HG03280 (cell line): ENCODE measurements around the gene MVK.
A peak's percentile ranks its signal among the peaks of the same experiment; 100 is the strongest.

Experiments used
- ATAC-seq: cut with Tn5 transposase; IDR thresholded peaks from one replicate; pipeline ENCODE4 v1.9.1; 2021; ENCODE audit warnings: mild to moderate bottlenecking, moderate library complexity; ENCODE audit not compliant: unreplicated experiment

MVK gene

GRCh38 chr12:109573029-109573913 is at the start of gene MVK, which contains the start of gene MMAB:
MVK (plus strand) TSS chr12:109573794; CDS start chr12:109574823, 1,029 bp downstream.
MMAB (minus strand) TSS chr12:109573504; CDS start chr12:109573480, 24 bp downstream.
- ATAC-seq = peak; percentile 94

DNA sequence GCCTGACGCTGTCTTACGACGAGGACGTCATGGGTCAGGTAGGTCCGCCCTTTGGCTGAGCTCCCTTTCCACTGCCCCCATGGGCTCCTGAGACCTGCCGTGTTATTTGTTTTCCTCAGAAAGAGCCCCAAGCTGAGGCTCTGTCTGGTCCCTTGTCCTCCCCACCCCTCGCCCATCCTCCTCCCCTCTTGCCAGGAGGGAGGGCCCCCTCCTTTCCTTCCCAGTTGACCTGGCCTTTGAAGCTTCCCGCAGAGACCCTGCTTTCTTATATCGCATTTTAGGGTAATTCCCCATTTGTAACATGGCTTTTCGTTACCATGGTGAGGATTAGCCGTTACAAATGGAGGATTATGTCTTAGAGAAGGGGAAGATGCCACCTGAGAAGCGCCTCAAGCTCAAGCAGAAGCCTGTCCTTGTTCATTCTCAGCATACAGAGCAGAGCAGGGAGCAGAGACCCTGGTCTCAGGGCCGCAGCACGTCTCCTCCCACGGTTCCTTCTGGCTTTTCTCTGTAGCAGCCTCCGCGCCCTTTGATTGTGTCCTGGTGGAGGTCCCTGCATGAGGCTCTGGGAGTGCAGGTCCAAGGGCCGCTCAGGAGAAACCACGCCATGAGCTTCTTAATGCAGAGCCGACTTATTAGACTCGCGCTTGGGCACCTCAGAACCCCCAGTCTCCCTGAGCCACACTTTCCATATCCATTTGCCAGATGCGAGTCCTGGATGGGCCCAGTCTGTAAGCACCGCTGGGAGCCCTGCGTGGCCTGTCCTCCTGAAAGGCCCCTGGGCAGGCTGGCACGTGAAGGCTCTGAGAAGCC is 48.9 kb upstream of the MVK start:
- no peak for ATAC-seq

DNA sequence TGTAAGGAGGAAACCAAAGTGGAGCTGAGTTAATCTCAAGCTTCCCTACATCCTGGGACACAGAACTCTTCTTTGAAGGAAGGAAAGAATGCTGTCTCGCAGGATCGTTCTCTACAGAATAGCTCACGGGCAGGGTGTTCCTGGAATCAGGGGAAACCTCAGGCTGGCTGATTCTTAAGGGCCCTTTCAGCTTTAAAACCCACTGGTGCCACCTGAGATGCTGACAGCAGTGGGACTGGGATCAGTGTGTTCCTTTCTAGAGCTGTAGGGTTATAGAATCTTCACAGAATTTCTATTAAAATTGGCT is 48.4 kb upstream of the MVK start:
- no peak for ATAC-seq

- ATAC-seq = no peak
Observed at GRCh38 chr12:109527489-109528123, 46.0 kb upstream of the MVK start.

DNA sequence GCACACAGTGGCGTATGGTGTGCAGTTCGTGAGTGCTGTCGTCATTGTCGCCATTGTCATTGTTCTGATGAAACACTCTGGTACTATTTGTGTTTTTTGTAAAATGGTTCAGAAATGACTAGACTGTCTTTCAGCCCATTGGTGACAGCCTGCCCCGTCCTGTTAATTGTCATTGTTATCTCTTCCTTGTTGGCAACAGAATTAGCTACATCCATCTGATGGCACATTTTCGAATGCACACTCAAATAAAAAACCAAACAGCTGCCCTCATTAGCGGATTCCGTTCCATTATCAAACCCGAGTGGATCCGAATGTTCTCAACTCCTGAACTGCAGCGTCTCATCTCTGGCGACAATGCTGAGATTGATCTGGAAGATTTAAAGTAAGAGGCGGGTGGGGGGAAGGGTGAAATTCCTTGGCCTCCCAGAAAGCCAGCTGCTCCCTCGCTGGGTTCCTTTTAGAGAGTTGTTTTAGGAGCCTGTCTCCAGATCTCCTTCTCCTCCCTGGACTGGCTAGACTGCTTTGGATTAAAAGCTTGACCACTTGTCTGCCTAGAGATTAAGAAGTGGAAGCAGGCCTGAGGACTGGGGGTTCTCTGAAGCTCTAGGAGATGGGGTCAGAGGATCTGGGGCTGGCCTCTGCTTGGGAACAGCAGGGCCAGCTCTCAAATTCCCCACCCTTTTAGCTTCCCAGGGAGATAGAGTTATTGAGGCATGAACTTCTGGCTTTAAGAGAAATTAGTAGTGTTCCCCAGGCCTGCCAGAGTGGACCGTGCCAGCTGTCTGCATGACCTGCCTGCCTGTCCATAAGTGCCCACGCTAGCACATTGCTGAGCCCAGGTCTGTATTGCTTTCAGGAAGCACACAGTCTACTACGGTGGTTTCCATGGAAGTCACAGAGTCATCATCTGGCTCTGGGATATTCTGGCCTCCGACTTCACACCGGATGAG is 43.6 kb upstream of the MVK start:
- ATAC-seq = no peak

GRCh38 chr12:109531411-109531810 is 42.2 kb upstream of the MVK start:
- no peak for ATAC-seq

DNA sequence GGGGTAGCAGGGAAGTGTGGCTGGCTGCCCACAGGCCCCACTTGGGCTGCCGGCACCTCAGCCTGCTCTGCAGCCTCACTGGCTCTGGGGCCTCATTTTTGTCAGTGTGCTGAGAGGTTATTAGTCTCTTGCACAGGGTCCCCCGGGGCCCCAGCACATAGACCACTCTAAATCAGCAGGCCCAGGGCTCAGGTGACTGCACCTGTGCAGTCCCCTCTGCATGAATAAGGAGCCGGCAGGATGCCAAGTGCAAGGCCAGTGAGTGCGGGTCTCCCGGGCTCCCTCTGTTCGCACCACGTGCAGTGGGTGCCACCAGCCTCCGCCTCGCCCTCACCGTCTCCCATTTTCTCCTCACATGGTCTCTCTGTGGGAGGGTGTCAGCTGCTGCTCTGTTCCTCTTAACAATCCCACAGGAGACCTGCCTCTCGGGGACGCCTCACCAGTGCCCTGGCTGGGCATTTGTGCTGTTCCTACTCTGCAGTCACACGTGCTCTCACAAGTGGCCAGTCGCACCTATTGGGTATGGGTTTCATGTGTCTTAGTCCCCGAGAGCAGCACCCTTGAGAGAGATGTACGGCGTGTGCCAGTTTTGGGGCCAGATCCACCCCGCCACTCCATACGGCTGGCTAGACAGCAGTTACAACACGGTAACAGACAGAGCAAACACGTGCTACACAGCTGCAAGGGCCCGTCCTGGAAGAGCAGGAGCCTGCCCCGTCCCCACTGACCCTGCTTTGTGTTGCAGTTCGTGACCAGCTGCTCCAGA is 40.7 kb upstream of the MVK start:
- no peak for ATAC-seq

DNA sequence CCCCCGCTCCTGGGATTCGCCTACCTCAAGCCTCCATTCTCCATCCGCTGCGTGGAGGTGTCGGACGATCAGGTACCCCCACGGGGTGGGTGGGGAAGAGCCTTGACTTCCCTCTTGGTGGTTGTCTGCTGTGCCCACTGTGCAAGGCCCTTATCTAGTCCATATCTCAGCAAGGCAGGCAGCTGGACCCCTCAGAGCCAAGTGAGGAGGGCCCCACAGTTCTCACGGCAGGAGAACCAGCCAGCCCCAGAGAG is 40.2 kb upstream of the MVK start:
- ATAC-seq = no peak

DNA sequence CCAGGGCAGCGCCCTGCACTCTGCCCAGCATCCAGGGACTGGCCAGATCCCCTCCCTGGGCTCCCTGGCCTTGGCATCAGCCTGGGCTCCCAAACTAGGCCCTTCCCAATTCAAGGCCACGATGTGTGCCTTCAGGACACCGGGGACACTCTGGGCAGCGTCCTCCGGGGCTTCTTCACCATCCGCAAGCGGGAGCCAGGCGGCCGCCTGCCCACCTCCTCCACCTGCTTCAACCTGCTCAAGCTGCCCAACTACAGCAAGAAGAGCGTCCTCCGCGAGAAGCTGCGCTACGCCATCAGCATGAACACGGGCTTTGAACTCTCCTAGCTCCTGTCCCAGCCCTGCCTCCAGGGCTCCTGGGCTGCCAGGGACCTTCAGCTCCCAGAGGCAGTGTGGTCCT is 39.1 kb upstream of the MVK start:
- no peak for ATAC-seq

DNA sequence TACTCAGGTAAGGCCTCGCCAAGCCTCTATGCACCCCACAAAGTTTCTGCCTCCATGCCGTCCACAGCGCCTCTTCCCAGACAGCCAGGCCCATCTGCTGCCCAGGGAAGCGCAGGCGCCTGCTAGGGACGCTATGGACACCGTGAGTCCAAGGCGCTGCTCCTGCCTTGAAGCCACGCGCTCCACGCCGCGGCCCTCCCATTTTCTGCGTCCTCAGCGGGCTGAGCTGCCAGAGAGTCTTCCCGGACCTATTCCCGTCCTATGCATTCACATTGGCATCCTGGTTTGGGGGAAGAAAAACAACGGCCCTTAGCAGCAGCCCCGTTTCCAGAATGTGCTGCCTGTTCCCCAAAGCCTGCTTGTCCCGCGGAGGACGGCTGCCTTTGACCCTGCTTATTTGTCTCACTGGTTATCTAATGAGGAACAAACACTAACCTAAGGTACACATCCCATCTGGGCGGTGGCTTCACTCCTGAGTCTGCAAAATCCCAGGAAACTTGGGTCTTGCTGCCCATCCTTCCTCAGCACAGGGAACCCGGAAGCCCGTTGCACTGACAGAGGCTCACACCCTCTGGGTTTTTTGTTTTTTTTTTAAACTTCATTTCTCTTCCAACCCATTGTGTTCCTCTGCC is 38.2 kb upstream of the MVK start:
- ATAC-seq = no peak

DNA sequence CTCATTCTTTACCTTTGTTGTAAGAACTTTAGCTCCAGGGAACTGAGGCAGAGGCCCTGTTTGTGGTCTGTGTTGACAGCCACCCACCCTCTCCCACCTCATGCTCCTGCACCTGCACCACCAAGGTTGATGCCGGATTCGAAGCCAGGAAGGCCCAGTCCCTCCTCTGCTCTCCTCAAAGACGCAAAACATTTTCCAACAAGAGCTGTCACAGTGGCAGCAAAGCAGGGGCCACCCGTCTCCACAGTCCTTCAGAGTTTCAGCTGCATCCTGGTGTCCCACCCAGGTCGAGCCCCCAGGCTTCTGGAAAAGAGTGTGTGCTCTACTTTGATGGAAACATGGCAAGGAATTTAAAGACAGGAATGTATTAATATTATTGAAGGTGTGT is 37.7 kb upstream of the MVK start:
- ATAC-seq = no peak

- no peak for ATAC-seq
Observed at GRCh38 chr12:109537136-109537535, 36.5 kb upstream of the MVK start.

- ATAC-seq = no peak
Observed at GRCh38 chr12:109538191-109538863, 35.3 kb upstream of the MVK start.

DNA sequence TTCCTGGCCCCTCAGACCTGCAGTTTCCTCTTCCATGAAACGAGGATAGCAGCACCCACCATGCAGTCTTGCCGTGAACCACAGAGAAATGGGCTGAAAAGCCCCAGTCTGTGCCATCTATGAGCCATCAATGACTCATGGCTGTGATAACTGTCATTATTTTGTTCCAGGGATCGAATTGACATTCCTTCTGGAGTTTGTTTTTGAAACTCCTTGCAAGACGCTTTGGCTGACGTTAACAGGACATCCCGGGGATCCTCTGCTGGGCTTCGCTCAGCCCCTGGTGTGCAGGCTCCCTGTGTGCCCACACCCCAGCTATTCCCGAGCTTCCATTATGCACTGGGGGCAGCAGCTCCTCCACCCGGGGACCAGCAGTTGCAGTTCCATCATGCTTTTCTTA is 34.1 kb upstream of the MVK start:
- no peak for ATAC-seq

- no peak for ATAC-seq
Observed at GRCh38 chr12:109540526-109541412, 32.8 kb upstream of the MVK start.

GRCh38 chr12:109541413-109541726 is 32.2 kb upstream of the MVK start:
- ATAC-seq = no peak

DNA sequence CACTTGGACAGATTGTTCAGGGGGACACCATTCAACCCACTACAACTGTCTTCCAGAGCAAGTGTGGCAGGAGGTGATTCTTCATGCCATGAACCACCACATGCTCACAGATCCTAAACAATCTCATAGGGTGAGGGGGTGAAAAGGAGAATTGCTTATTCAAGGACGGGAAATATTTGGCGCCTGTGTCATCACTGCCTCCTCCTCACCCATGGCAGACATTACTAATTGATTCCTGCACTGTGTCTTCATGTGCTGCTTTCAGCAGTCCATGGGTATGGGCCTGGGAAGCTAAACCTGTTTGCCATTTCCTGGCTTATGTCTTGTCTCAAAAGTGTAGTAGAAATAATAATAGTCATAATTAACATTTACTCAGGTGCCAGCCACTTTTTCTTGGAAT is 31.6 kb upstream of the MVK start:
- ATAC-seq = no peak

GRCh38 chr12:109542876-109543275 is 30.7 kb upstream of the MVK start:
- no peak for ATAC-seq
